Stimulated activated CD8-positive, alpha-beta memory T cell treated with anti-CD3 and anti-CD28 coated beads, Interleukin-15, amount 100 ng/mL, for 4 hours (primary cell): ENCODE data around the gene FOXJ3.

Source experiments
- DNase-seq, 2 donors: peaks; one replicate each; pipeline ENCODE4 v3.0.0-alpha.2; 2020; ENCODE audit warnings: low read depth in 2 of 2

The FOXJ3 gene

DNA sequence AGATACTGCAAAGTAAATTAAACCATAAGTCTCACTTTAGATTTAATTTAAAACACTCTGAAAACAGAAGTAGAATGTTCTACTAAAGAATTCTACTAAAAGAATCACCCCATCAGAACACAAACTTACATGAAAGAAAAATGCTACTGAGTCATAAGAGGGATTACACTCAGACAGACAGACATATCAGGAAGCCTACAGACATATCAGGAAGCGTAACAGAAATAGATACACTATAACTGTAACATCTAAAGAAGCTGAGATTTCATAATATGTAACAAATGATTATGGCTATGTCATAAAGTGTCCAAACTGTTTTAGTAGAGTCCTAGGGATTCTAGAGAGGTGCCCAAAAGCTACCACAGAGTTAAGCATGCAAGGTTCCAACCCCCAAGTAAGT lies 23.9 kb downstream of the FOXJ3 start:
- DNase-seq: no peak

DNA sequence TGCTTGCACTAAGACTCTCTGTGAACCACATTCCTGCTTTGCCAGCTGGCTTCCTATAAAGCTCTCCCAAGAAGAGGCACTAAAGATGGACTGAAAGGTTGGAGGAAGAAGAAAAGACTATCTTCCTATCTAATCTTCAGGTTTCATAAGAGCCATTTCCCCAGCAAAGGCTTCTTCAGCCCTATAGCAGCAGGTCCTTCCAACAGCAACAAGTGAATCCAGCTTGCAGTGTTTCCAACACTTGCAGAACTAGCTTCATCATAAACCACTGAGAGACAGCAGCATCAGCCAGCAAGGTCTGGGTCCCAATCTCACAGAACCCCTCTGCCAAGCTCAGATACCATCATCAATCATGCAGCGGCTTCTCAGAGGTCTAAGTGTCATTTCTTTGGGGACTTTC lies 28.1 kb downstream of the FOXJ3 start:
- DNase-seq: no peak

DNA sequence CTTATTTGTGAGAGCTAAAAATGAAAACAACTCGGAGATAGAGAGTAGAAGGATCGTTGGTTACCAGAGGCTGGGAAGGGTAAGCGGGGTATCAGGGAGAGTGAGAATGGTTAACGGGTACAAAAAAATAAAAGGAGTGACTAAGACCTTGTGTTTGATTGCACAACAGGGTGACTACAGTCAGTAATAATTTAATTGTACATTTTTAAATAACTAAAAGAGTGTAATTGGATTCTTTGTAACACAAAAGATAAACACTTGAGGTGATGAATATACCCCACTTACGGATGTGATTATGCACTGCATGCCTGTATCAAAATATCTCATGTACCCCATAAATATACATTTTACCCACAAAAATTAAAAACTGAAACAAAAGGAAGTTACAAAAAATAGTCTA lies 29.4 kb downstream of the FOXJ3 start:
- DNase-seq: no peak

DNA sequence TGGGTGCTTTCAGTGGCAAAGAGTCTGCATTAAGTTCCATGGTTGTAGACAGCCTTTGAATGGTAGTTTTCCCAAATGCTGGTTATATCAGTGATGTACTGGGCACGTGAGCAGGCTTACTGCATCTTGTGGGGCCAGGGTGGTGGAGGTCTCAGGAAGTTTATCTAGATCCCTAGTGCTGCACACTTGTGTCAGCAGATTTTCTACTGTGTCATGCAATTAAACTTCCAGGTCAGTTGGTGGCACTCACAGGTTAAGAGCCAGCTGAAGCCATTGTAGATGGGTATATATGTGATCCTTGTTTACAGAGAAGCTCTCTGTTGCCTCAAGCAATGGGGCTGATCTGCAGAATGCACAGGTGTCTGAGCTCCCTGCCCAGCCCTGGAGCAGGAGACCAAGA lies 33.0 kb downstream of the FOXJ3 start:
- no peak for DNase-seq

DNA sequence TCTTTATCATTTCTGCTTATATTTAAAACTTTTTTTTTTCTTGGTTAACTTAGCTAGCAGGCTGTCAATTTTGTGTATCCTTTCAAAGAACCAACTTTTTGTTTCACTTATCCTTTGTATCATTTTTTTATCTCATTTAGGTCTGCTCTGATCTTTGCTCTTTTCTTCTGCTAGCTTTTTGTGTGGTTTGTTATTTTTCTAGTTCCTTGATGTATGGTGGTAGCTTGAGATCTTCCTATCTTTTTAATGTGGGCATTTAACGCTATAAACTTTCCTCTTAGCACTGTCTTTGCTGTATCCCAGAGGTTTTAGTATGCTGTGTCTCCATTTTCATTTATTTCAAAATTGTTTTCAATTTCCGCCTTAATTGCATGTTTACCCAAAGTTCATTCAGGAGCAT lies 36.5 kb downstream of the FOXJ3 start:
- no peak for DNase-seq

DNA sequence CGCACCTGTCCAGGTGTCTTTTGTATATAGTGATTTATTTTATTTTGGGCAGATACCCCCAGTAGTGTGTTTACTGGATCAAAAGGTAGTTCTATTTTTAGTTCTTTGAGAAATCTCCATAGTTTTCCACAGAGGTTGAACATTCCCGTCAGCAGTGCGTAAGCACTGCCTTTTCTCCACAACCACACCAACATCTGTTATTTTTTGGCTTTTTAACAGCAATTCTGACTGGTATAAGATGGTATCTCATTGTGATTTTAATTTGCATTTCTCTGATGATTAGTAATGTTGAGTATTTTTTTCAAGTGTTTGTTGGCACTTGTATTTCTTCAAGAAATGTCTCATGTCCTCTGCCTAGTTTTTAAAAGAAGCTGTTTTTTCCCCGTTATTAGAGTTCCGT lies 39.2 kb downstream of the FOXJ3 start:
- no peak for DNase-seq

DNA sequence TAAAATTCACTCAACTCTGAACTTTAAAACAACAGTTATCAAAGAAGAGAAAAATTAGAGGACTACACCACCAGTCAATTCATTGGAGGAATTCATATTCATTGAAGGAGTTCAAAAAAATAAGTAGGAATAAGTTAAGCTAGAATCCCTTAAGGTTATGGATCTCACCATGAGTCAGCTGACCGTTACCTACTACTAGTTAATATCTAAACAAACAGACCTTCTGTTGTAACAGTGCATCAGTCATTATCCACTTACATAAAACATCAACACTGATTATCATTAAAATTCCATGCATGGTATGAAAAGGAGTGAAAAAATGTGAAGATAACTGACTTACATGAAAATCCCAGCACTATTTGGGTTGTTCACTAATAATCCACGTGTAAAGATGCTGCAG lies 44.9 kb downstream of the FOXJ3 start:
- no peak for DNase-seq

DNA sequence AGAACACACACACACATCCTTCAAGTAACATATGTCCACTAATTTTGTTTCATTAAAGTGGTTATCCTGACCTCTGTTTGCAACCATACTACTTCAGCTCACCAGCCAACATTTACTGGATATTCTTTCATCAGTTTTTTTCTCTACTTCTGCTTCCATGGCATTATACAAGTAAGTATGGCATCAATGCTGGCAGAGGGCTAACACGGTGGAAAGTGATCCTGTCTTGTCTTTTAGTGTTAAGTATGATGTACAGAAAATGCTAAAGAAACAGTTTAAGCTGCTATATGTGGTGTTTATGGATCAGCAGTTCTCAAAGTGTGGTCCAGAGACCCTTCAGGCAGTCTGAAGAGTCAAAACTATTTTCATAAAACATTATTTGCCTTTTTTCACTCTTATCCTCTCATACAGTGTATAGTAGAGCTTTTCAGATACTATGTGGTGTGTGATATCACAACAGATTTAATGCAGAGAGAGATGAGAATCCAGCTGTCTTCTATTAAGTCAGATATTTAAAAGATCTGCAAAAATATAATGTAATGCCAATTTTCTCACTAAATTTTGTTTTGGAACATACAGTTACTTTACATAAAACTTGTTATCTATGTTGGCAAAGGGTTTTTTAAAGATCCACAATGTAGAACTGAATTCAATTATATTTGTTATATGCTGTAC lies 46.6 kb downstream of the FOXJ3 start:
- no peak for DNase-seq

DNA sequence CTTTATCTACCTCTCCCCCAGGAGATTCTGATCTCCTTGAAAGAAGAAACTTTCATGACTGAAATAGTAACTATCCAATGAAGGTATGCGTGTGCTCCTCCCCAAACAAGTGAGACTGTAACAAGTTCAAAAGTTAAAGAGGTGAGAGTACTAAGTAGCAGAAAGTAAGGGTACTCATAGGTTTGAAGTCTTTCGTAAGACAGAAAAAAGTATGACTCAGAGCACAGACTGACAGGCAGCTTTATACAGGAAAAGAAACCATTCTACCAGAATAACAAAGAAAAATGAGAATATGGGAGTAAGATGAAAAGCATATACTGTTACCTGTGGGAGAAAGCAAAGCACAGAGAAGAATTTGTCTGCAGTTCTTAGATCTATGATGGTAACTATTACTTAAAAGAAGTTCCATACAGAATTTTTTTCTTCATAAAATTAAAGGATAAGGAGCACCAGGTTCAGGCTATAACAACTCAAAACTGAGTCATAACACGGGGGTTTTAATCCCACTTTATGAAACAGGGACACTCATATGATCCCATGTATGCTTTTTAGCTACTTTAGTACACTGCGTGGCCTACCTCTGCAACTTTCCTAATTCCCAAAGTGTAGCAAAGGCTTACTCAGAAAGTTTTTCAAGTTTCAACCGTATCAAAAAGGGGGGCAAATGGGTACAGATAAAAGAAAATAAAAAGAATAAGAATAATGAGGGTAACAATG lies 52.0 kb downstream of the FOXJ3 start:
- DNase-seq: no peak

DNA sequence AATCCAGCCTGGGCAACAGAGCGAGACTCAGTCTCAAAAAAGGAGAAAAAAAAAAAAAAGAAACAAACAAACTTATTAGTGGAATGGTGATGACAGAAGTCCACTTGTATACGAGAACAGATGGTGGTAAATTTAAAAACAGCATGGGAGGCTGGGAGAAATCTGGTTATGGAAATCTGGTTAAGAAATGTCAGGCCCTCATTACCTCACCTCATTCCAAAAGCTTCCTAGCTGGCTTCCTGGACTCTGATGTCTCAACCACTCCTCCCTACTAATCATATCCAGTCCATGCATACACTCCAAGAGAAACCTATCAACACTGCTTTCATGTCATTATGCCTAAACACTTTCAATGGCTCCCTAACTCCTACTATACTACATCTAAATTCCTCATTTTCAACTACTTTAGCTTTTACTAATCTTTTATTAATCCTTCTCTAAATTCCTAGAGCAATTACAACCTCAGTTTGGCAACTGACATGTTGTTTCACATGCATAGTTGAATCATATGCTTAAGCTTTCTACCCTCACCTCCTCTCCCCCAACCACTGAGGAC lies 52.9 kb downstream of the FOXJ3 start:
- no peak for DNase-seq

DNA sequence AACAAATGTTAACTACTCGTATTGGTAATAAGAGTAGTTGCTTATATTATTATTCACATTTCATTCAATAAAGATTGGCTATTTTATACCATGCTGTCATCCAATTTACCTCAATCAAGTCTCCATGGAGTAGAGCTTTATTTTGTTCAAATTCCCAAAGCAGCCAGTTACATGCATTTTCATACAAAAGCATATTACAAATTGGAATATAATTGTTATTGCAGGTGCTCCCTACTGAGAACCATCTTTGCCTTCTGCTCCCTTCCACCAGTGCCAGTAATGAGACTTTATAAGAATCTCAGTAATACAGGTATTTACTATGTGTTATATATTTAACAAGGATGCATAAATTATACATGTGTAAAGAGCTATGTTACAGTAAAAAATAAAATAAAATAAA lies 54.2 kb downstream of the FOXJ3 start:
- DNase-seq: no peak

DNA sequence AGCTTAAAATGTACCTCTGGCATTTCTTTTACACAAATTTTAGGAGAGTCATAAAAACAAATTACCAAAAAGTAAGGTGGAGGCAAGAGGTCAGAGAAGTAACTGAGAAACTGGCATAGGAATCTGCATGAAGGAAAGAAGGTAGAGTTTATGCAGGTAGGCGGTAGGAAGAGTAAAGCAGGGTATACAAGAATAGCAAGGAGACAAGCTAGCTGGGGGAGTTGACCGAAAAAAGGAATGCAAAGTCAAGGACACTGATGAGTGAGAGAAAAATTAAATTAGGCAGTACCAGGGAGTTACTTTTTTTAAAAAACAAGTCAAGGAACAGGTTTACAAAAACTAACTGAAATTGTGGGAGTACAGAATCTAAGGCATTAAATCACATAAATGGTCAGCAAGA lies 56.0 kb downstream of the FOXJ3 start:
- DNase-seq: no peak

DNA sequence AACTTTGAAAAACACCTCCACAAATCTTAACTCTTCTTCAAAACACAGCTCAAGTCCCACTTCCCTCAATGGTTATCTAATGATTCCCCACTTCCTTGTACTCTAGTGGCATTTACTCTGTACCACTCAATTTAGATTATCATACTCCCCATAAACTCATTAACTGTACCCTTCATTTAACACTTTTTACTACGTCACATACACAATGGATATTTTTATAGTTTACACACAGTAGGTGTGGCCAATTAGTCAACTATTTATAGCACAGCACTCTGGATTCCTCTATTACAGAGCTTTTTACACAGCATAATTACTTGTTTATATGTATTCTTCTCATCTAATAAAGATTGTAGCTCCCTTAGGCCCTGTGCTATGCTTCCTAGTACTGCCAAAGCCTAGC lies 62.1 kb downstream of the FOXJ3 start:
- DNase-seq: no peak

DNA sequence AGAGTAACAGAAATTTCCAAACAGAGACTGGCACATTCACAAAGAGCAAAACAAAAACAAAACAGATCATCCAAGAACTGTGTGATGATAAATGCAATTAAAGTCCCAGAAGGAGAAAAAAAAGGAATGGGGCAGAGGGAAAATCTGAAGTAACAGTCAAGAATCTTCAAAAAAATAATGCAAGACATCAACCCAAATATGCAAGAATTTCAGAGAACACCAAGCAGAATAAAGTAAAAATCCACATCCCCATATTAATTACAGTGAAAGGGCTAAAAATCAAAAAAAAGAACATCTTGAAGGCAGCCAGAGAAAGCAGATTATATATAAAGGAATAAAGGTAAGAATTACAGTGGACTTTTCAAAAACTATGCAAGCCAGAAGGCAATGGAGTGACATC lies 67.1 kb downstream of the FOXJ3 start:
- DNase-seq: no peak

DNA sequence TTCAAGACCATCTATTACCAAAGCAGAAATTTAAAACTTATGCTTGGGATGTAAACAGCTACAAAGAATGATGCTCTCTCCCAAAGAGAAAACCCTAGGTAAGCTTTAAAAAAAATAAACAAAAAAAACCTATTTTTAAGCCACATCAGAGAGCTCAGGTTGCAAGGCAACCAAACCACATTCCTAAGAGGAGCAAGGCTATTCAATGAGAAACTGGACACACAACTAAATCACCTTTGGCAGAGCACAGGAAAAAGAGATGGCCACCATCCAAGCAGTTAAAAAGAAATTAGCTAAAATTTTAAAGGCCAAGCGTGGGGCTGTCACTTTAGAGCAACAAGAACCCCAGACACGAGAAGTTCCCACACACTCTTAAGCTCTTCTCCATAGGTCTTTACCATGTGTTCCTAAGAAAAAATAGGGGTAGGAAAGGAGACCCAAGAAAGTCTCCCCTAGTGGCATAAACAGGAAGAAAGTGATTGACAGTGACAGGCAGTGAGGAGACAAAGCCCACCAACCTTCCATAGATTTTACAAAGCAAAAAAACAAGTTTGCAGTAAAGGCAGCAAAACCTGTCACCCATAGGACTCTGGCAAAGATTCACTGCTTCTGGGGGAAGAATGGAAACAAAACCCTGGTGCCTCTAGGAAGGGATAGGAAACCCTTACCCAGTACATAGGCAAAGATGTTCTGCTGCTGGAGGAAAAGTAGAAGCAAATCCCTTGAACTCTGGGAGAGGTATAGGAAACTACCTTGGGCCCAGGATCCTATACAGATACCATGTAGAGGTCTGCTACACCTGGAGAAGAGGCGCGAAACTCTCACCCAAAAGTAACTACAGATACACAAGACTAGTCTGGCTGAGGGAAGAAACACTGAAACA lies 68.5 kb downstream of the FOXJ3 start:
- DNase-seq: no peak

DNA sequence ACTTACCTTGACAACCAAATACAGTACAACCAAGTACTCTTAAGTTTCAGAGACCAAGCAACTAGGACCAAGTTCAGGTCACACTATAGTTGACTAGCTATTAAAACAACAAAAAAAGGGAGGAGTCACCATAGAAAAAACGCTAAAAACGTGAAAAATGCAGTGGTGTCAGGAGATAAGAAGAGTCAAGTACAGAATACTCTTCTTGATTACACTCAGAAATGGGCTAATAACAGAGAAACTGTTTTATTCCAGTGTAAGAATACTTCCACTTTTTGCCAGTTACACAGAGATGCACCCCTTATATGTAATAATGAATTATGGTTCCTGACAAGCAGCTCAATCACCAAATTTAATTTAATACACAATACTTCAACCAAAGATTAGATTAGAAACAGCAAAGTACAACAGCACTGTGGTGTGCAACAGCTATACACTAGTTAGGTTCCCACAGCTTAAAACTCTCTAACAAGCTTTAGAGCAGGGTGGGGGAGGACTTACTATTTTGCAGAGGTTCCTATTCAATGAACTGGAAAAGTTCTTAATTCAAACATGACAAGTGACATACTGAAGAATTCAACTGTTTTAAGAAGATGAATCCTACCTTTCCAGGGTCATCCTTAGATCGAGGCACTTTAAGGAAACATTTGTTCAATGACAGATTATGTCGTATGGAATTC lies 70.4 kb downstream of the FOXJ3 start:
- DNase-seq: no peak

DNA sequence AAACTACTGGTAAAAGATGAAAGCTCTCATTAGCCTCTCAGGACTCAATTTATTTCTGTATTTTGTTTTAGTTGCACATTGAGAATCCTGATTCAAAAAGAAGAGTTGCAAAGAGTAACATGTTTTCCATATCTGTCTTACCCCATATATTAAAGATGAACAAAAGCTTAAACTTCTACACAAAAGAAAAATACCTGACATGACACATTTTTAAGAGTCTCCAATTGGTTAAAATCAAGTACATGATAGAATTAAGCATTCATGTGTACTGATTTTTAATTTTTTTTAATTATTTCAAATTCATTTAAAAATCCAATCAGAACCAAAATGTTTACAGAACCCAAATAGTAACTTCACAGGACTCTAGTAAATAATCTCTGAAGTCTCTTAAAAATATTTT lies 72.0 kb downstream of the FOXJ3 start:
- no peak for DNase-seq

DNA sequence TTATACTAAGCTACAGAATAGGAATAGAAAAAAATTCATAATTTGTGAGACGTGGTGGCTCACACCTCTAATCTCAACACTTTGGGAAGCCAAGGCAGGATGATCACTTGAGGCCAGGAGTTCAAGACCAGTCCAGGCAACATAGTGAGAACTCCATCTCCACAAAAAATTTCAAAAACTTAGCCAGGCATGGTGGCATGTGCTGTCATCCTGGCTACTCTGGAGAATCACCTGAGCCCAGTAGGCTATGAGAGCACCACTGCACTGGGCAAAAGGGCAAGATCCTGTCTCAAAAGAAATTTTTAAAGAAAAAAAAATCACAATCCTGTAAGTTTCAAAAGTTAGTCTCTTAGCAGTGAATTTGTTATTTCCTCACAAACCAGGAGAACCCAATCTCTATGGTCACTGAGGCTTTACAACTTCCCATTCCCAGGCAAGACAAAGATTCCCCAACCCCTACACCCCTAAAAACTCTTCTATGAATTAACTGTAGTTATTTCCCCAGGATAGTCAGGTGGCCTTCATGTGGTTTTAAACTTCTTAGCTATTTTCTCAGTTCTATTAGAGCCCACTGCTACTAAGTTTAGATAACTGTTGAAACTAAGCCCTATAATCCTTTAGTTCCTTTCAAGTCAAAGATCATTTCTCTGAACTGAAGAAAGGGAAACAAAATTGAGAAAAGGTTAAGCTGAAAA lies 74.5 kb downstream of the FOXJ3 start:
- no peak for DNase-seq

DNA sequence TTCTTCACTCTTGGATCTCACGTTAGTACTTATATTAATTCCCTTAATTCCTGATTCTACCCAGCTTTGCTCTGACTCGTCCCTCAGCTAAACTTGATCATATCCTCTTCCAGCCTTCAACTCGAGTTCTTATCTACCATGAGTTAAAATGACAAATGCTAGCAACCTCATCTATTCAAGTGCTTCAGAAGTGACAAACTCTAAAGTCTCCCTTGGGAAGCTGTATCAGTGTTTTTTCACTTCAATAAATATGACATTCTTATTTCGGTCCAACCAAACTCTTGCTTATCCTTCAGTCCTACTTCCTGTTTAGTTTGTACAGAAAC lies 75.3 kb downstream of the FOXJ3 start:
- no peak for DNase-seq

DNA sequence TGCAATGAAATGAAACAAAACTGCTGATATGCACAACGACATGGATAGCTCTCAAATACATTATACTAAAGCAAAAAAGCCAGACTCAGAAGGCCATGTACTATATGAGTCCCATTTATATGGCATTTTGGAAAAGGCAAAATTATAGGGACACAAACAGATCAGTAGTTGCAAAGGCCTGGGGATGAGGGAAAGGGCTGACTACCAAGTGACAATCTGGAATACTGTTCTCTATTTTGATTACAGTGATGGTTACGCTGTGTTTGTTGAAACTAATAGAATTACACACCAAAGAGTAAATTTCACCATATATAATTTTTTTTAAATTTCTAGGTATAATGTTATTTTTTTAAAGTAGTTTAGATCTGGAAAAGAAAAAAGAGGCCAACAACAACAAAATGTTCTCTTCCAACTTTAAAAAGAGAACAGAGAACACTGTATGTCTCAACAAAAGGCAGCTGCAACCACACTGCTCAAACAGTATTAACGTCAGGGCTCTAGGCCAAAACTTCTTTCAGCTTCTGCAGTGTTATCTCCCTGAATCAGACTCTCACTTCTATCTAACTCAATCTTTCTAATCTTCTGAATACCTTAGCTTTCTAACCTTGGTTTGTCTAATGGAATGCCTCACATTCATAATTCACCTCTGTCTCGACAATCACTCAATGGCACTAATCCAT lies 75.8 kb downstream of the FOXJ3 start:
- DNase-seq: no peak

DNA sequence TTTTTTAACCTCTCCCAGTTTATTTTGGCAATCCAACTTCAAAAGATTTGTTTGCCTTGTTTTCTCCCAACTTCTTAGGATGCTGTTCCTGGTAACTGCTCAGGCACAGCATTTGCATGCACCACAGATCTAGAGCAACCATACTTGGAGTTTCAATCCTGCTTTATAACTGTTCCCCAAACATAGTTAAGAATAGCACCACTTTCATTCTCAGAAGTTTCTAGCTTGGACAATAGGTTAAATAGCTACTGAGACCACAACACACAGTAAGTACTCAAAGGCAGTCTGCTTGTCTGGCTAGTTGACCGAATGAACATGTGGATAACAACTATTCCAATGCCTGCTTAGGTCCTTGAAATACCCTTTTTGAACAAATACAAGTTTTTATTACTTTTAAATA lies 76.8 kb downstream of the FOXJ3 start:
- DNase-seq: no peak
